GM18526 (cell line): ENCODE measurements around the gene ARHGAP21.

Source experiments
- POLR2A ChIP-seq: IDR thresholded peaks from 3 replicates; pipeline ENCODE4 v1.6.1; 2011; ENCODE audit not compliant: insufficient read length; ENCODE audit errors: extremely low read depth

Gene ARHGAP21

DNA sequence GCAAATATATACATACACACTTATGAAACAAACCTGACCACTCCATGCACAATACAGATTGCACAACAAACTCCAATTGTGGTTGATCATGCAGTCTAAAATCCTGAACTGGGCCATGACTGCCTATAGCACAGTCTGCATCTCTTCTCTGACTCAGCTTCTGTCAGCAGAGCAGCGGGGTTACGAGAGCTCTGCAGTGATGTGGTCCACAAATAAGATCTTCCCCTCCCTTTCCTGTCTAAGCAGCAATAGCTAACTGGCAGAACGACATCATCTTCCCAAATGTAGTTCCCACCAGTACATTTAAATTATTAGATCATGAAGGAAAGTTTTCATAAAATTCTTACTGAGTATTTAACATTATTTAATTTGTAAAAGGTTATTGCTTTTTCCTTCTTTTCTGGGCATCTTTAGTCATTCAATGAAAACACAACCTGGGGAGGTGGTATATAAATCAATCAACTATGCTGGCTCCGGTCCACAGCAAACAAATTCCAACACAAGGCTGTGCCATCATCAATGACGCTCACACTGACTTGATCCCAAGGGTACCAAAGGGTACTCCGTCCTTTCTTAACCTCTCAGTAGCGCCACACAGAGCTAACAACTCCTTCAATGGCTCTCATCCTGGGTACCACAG lies 17.1 kb downstream of the ARHGAP21 start:
- no peak for TF ChIP-seq POLR2A

DNA sequence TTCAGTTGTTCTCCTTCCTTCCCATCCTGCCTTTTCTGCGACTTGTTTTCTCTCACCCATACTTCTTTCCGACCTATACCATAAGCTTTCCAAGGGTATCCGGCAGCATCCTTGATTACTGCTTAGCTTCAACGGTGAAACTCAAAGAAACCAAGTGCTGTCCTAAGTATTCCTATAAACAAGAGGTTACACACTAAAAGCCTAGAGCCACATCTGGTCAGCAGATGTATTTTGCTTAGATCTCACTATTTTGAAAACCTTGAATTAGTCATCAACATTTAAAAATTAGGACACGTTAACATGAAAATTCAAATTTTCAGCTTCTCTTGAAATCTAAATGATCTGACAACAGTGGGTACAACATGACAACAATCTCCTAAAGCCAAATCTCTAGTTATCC lies 20.0 kb downstream of the ARHGAP21 start:
- no peak for TF ChIP-seq POLR2A

DNA sequence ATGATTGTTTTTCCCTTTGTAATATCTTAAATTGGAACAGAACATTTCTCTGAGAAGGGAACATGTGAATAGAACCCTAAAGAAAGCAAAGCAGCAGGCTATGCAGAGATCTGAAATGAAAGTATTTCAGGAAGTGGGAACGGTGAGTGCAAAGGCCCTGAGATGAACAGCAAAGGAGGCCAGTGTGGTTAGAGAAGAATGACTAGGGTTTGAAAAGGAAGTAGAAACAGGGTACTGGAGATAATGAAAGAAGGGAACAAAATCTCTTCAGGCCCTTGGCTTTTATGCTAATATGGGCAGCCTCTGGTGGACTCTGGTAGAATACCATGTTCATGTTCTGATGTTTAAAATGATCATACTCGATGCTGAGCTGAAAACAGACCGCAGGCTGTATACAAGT lies 22.2 kb downstream of the ARHGAP21 start:
- TF ChIP-seq POLR2A, result no peak

DNA sequence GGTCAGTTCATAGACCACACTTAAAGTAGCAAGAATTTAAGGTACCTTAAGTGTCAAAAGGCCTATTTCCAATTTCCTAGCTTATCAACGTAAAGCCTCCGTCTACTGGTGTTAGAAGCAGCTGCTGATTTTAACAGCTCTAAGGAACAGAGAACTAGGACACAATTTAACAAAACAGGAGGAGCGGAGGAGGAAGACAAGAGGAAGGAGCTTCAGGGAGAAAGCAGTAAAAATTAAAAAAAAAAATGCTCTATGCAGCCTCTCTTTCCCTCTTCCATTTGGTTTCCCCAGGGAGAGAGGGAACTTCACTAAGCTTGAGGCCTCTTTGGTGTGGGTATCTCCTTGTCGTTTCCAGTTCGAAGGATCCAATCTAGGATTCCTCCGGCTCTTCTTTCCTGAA lies 22.7 kb downstream of the ARHGAP21 start:
- no peak for TF ChIP-seq POLR2A

DNA sequence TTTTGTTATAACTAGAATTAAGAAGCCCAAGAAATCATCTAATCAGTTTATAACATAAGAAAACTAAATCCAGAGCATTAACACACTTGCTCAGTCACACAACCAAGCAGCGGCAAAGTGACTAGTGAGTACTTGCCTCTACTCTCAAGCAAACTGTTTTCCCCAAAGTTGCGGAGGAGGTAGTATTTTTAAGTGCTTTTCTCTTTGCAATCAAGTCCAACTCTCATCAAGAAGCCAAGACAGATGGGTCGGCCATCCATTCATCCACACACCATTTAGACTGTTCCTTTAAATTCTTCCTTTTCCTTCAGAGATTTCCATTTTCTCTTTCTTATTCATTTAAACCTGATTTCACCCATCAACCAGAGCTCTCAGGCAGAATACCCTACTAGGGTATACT lies 25.4 kb downstream of the ARHGAP21 start:
- no peak for TF ChIP-seq POLR2A

DNA sequence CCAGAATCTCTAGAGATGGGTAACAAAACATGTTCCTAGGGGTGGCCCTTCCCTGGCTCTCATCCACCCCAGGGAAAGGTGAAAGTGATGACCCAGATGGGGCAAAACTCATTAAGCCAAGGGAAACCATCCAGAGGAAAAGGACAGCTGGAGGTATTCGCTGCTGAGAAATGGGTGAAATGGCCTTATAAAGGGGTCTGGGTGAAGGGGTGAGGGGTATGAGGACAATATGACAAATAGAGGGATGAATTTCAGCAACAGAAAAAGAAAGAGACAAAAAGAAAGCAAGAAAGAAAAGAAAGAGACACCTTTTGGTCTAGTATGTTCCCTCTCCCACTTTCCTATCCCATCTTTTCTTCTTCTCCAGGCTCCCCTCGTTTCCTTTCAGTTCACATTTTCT lies 26.6 kb downstream of the ARHGAP21 start:
- TF ChIP-seq POLR2A, result no peak

DNA sequence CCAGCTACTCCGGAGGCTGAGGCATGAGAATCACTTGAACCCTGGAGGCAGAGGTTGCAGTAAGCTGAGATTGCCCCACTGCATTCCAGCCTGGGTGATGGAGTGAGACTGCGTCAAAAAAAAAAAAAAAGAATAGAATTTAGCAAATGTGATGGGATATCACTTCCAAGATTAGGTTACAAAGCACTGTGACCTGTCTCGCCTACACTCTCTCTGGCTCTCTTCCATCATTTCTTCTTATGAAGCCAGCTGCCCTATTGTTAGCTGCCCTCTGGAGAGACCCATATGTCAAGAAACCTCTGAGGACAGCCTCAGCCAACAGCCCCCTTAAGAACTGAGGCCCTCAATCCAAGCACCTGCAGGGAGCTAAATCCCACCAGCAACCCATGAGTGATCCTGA lies 28.2 kb downstream of the ARHGAP21 start:
- no peak for TF ChIP-seq POLR2A

DNA sequence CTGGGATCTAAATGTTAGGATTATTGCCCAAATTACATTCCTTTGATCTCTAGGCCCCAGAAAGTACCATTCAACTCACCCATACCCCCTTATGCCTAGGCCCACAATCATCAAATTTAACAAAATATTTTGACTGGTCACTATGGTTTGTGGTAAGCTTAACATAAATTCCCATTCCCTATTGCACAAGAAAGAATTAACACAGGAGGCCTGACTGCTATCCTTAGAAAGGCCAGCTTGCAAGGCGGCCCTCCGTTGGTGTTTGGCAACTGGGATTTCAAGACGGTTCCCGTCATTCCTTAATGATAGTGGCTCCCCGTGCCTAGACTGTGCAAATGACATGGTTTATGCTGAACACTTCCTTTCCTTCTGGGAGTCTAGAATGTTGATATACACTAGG lies 29.6 kb downstream of the ARHGAP21 start:
- TF ChIP-seq POLR2A, result no peak

DNA sequence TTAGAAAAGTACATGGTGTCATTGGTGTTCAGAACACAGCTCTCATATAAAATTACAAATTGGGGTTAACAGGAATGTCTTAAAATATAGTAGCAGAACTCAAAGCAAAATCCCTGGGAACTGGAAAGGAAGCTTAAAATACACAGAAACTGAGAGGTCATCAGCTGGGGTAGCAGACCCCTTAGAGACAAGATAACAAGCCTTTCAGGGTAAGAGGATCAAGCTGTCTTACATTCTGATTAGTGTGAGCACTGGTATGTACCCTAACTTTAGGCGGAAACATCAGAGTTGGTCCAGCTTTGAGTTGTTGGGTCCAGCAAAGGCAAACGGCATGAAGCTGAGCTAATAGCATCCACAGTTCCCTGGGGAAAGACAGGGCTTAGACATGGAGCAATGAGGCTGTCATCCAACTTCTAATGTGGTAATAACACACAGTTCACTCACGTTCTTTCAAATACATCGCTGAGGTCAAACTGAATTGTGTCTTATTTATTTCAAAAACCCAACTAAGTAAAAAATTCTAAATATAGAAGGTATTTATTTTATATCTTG lies 32.6 kb downstream of the ARHGAP21 start:
- TF ChIP-seq POLR2A, result no peak

DNA sequence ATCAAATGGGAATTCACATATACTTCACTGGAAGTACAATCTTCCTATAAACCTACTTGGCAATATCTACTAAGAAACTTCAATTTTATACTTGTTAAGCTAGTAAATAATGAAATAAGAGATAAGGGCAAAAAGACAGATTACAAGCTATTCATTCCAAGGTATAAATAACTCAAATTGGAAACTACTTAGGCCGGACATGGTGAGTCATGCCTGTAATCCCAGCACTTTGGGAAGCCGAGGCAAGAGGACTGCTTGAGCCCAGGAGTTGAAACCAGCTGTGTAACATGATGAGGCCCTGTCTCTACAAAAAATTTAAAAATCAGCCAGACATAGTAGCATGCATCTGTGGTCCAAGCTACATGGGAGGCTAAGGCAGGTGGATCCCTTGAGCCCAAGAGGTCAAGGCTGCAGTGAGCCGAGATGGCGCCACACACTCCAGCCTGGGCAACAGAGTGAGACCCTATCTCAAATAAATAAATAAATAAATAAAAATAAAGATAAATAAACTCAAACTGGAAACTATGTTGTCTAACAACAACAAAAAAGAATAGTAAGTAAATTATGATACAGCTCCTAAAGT lies 37.6 kb downstream of the ARHGAP21 start:
- TF ChIP-seq POLR2A, result no peak

DNA sequence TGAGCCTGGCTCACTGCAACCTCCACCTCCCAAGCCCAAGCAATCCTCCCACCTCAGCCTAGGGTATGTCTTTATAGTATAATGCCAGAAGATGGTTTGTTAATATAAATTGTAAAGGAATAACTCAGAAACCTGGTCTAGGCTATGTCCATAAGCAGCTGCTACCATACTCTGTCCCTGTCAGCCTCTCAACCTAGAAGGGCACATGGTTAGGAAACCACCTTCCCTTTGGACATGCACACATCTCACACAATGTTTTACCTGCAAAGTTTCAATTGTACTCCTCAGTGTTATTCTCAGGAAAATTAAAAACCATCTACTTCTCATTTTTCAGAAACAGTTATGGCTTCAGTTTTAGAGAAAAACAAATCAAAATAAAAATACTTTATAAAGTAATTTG lies 40.1 kb downstream of the ARHGAP21 start:
- no peak for TF ChIP-seq POLR2A

DNA sequence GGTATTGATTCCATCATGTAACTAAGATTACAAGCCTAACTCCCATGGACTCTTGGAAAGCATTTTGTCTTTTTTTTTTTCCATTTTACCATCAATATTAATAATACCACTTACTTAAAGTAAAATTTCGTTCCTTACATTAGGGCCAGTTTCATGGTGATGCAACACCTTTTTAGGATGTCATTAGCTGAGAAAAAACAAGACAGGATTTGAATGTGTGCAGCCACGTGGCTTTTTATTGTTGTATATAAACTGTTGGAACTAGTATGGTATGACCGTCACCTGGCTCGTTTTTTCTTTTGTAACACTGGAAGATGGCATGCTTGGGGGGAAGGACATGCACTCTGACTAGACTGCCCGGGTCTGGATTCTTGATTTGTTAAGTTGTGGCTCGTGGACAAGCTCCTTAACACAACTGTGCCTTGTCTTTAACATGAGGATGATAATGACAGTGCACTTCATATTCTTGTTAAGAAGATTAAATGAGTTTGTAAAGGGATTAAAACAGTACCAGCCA lies 42.1 kb downstream of the ARHGAP21 start:
- TF ChIP-seq POLR2A, result no peak

DNA sequence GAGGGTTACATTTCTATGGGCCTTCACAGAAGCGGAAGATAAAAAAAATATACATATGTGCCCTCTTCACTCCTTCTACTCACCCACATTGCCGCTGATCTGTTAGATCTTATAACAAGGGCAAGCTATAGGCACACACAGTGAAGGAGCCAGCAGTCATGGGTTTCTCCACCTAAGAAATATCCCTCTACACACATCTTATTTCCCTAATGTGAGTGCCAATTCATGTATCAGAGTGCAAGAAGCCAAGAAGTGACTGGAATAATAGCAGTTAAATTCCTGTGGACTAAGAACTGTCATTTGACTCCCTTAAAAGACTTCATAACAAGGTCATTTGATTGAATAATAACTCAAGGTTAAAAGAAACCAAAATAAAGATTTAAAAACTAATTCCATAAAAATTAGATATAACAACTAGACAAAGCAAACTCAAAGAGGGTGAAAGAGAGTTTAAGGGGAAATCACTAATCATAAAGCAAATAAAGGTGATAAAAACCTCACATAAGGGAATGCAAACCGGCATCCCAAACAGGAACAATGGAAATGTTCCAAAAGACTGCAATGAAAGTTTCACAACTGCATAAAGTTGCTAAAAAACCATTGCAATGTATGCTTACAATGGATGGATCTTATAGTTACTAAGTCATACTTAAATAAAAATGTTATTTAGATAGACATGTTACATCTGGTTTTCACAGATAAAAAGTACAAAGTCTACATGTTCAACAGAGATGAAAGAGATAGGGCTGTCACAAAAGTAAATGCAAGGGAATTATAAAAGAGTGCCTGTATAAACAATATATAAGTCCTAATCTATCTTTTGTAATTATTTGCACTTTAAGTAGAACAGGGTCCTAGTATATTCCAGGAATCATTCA lies 42.8 kb downstream of the ARHGAP21 start:
- no peak for TF ChIP-seq POLR2A

DNA sequence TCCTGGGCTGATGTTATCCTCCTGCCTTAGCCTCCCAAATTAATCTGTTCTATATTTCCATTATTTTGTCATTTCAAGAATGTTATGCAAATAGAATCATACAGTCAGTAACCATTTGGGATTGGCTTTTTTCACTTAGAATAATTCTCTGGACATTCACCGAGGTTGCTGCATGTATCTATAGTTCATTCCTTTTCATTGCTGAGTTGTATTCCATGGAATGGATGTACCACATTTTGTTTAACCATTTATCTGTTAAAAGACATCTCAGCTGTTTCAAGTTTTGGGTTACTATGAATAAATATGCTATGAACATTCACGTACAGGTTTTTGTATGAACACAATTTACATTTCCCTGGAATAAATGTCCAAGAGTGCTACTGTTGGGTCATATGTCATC lies 44.9 kb downstream of the ARHGAP21 start:
- no peak for TF ChIP-seq POLR2A

DNA sequence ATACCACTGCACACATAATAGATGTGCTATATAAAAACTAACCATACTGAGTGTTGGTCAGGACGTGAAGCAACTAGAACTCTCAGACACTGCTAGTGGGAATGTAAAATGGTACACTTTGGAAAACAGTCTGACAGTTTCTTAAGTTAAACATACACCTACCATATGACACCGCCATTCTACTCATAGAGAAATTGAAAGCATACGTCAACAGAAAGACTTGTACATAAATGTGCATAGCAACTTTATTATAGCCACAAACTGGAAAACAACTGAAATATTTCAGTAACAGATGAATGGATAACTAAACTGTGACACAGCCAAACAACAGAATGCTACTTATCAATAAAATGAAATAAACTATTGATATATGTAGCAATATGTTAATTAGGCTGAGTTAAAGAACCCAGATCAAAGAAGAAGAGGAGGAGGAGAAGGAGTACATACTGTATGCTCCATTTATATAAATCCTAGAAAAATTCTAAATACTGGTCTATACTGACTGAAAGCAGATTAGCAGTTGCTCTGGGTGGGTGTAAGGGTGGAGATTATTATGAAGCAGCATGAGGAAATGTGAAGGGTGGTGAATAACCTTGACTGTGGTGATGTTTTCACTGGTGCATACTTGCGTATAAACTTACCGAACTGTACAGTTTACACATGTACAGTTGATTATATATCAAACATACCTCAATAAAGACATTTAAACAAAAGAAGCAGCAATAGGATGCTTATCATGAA lies 48.6 kb downstream of the ARHGAP21 start:
- no peak for TF ChIP-seq POLR2A
